HepG2 (cell line): ENCODE data around the gene MICB. TPM values are rescaled to one million over a fixed set of nuclear protein-coding genes. Genes with fewer than 3 reads are reported as not detected.

Experiments
- AGO1 ChIP-seq: fragments of 200-400 bp; formaldehyde crosslinking; IDR thresholded peaks from 2 replicates; pipeline ENCODE4 v1.6.1; 2017; ENCODE audit warnings: mild to moderate bottlenecking, low read depth, low read length, moderate library complexity; ENCODE audit not compliant: poor library complexity, severe bottlenecking
- CEBPZ ChIP-seq: IDR thresholded peaks from 2 replicates; pipeline ENCODE4 v1.6.1; 2012; ENCODE audit warnings: low read length, improper control_type of control experiment
- CENPBD1 ChIP-seq: sonication (generic); formaldehyde crosslinking; IDR thresholded peaks from 2 replicates; pipeline ENCODE4 v1.8.0; 2022; ENCODE audit warnings: missing genetic modification reagents, low read depth, mild to moderate bottlenecking, borderline replicate concordance
- ERF ChIP-seq: IDR thresholded peaks from 2 replicates; pipeline ENCODE4 v1.6.1; 2018; ENCODE audit warnings: missing biosample characterization, missing genetic modification reagents
- NFKB2 ChIP-seq: sonication (generic); formaldehyde crosslinking; IDR thresholded peaks from 2 replicates; pipeline ENCODE4 v1.4.0; 2020; ENCODE audit warnings: missing genetic modification reagents, borderline replicate concordance
- RBAK ChIP-seq: sonication (generic); formaldehyde crosslinking; IDR thresholded peaks from 2 replicates; pipeline ENCODE4 v1.5.1; 2020; ENCODE audit warnings: mild to moderate bottlenecking, missing genetic modification reagents
- REXO4 ChIP-seq: sonication (generic); formaldehyde crosslinking; IDR thresholded peaks from 2 replicates; pipeline ENCODE4 v1.8.0; 2022; ENCODE audit warnings: missing genetic modification reagents, mild to moderate bottlenecking, borderline replicate concordance
- SKIL ChIP-seq: sonication (generic); formaldehyde crosslinking; IDR thresholded peaks from 2 replicates; pipeline ENCODE4 v1.8.0; 2022; ENCODE audit warnings: missing genetic modification reagents, mild to moderate bottlenecking, moderate library complexity, borderline replicate concordance
- TAF1 ChIP-seq: sonication (generic); formaldehyde crosslinking; IDR thresholded peaks from 2 replicates; pipeline ENCODE4 v1.4.0; 2020; ENCODE audit warnings: missing genetic modification reagents
- U2AF2 ChIP-seq: fragments of 200-400 bp; formaldehyde crosslinking; IDR thresholded peaks from 2 replicates; pipeline ENCODE4 v1.6.1; 2017; ENCODE audit warnings: low read depth, mild to moderate bottlenecking, low read length
- USF2 ChIP-seq, 2 experiments: sonication (generic) in 1 of 2; formaldehyde crosslinking in 1 of 2; IDR thresholded peaks; 2 replicates each; pipeline versions ENCODE4 v1.5.1 to v1.6.1; 2011 to 2020; ENCODE audit warnings: borderline replicate concordance in 1 of 2, low read depth in 1 of 2, low read length in 1 of 2, mild to moderate bottlenecking in 1 of 2, missing genetic modification reagents in 1 of 2, moderate library complexity in 1 of 2
- ZNF17 ChIP-seq: sonication (generic); formaldehyde crosslinking; IDR thresholded peaks from 2 replicates; pipeline ENCODE4 v1.5.0; 2020; ENCODE audit warnings: mild to moderate bottlenecking, missing genetic modification reagents
- ZNF235 ChIP-seq: sonication (generic); formaldehyde crosslinking; IDR thresholded peaks from 2 replicates; pipeline ENCODE4 v1.8.1; 2023; ENCODE audit warnings: mild to moderate bottlenecking, missing genetic modification reagents, borderline replicate concordance
- ZNF501 ChIP-seq: sonication (generic); formaldehyde crosslinking; IDR thresholded peaks from 2 replicates; pipeline ENCODE4 v1.5.1; 2020; ENCODE audit warnings: mild to moderate bottlenecking, moderate library complexity, missing genetic modification reagents
- ZNF510 ChIP-seq: sonication (generic); formaldehyde crosslinking; IDR thresholded peaks from 2 replicates; pipeline ENCODE4 v1.4.0; 2020; ENCODE audit warnings: low read depth, mild to moderate bottlenecking, missing genetic modification reagents
- polyA plus RNA-seq, 8 experiments: library from polyadenylated mRNA; depleted of rRNA in 3 of 8; stranded (reverse) in 7 of 8; unstranded in 1 of 8; fragments of >200 nt; fragmentation: Illumina TruSeq in 4 of 8; extraction: Trizol in 4 of 8; gene quantifications; 2 replicates each; pipeline versions ENCODE4 v1.2.1 to v1.2.3, GENCODE V29; 2011 to 2016; ENCODE audit warnings: low read depth in 4 of 8, missing spikeins in 1 of 8, mixed read lengths in 1 of 8; ENCODE audit not compliant: insufficient read depth in 1 of 8
- total RNA-seq, 5 experiments: library from RNA; depleted of rRNA; stranded (reverse); fragments of >200 nt; fragmentation: Illumina TruSeq; extraction: Trizol; gene quantifications; 2 replicates each; pipeline ENCODE4 v1.2.3, GENCODE V29; 2016; ENCODE audit warnings: low read depth in 1 of 5
- TF ChIP-seq, protein P1 (sequence below): sonication (generic); formaldehyde crosslinking; IDR thresholded peaks from 2 replicates; pipeline ENCODE4 v1.4.0; 2020; ENCODE audit warnings: mild to moderate bottlenecking, missing genetic modification reagents

MICB gene
- total and polyA plus RNA-seq, 2 of the 13 experiments (the other 11 are each of a cell fraction or from before 2014, with no cell fraction given): 12.5 to 12.8 TPM

- TF ChIP-seq, protein P1, sequence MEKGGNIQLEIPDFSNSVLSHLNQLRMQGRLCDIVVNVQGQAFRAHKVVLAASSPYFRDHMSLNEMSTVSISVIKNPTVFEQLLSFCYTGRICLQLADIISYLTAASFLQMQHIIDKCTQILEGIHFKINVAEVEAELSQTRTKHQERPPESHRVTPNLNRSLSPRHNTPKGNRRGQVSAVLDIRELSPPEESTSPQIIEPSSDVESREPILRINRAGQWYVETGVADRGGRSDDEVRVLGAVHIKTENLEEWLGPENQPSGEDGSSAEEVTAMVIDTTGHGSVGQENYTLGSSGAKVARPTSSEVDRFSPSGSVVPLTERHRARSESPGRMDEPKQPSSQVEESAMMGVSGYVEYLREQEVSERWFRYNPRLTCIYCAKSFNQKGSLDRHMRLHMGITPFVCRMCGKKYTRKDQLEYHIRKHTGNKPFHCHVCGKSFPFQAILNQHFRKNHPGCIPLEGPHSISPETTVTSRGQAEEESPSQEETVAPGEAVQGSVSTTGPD (CRISPR knock-in tag): no peak
- peak; percentile 79 for TF ChIP-seq TAF1 (CRISPR knock-in tag)
- no peak for TF ChIP-seq CENPBD1 (CRISPR knock-in tag)
- TF ChIP-seq ZNF510: no peak
- TF ChIP-seq ZNF235 (CRISPR knock-in tag): peak; percentile 49; the same call in 1 of the 2 replicates
- no peak for TF ChIP-seq USF2 (IDR thresholded peaks at IDR 0.05; ENCODE audit: low read depth, low read length)
- 0 out of 2 replicates have a peak, but pooled peaks have one; percentile 25 for TF ChIP-seq USF2 (CRISPR knock-in tag; IDR thresholded peaks at IDR 0.05; ENCODE audit: borderline replicate concordance)
- TF ChIP-seq ZNF17 (CRISPR knock-in tag): no peak
- no peak for TF ChIP-seq CEBPZ
- peak; percentile 16; the same call in 1 of the 2 replicates for TF ChIP-seq NFKB2
- TF ChIP-seq REXO4: no peak
- TF ChIP-seq RBAK (CRISPR knock-in tag): no peak
- no peak for TF ChIP-seq SKIL (CRISPR knock-in tag)
- peak; percentile 36 for TF ChIP-seq AGO1
- TF ChIP-seq ZNF501 (CRISPR knock-in tag): peak; percentile 89
- no peak for TF ChIP-seq U2AF2
- no peak for TF ChIP-seq ERF (CRISPR knock-in tag)
Measured at GRCh38 chr6:31497531-31498476, at the start of gene MICB (continued).
